GM23248 (cell line): ENCODE data around the gene STAT2. TPM values are rescaled to one million over a fixed set of nuclear protein-coding genes. Genes with fewer than 3 reads are reported as not detected.
A peak's percentile ranks its signal among the peaks of the same experiment; 100 is the strongest.

Experiments used
- DNase-seq: peaks from one replicate; pipeline ENCODE4 v3.0.0-alpha.2; 2015
- H2AFZ ChIP-seq: fragments of 200-600 bp; sonication (generic); 2 replicates; pipeline ENCODE4 v1.6.1; 2016; ENCODE audit warnings: antibody characterized with exemption
- H3F3A ChIP-seq: fragments of 200-600 bp; sonication (generic); 2 replicates; pipeline ENCODE4 v1.6.1; 2016; ENCODE audit warnings: mild to moderate bottlenecking, antibody characterized with exemption, mixed run types; ENCODE audit not compliant: insufficient read depth
- H3K27ac ChIP-seq: fragments of 200-600 bp; sonication (generic); 2 replicates; pipeline ENCODE4 v1.5.1; 2016; ENCODE audit warnings: mild to moderate bottlenecking
- H3K27me3 ChIP-seq: fragments of 200-600 bp; sonication (generic); replicated peaks from 2 replicates; pipeline ENCODE4 v1.6.1; 2016; ENCODE audit warnings: mild to moderate bottlenecking; ENCODE audit not compliant: insufficient read depth
- H3K36me3 ChIP-seq: fragments of 200-600 bp; sonication (generic); 2 replicates; pipeline ENCODE4 v1.6.1; 2016; ENCODE audit warnings: low read depth, mild to moderate bottlenecking
- H3K4me1 ChIP-seq: fragments of 200-600 bp; sonication (generic); 2 replicates; pipeline ENCODE4 v1.6.1; 2016; ENCODE audit warnings: mild to moderate bottlenecking; ENCODE audit not compliant: insufficient read depth
- H3K4me2 ChIP-seq: fragments of 200-600 bp; sonication (generic); one replicate; pipeline ENCODE4 v1.6.1; 2016; ENCODE audit warnings: mild to moderate bottlenecking; ENCODE audit not compliant: unreplicated experiment
- H3K4me3 ChIP-seq: fragments of 200-600 bp; sonication (generic); 2 replicates; pipeline ENCODE4 v1.5.1; 2016; ENCODE audit warnings: mild to moderate bottlenecking
- H3K79me2 ChIP-seq: fragments of 200-600 bp; sonication (generic); 2 replicates; pipeline ENCODE4 v1.6.1; 2016; ENCODE audit warnings: mild to moderate bottlenecking; ENCODE audit not compliant: insufficient read depth
- H3K9ac ChIP-seq: fragments of 200-600 bp; sonication (generic); 2 replicates; pipeline ENCODE4 v1.6.1; 2016; ENCODE audit warnings: mild to moderate bottlenecking
- H3K9me2 ChIP-seq: fragments of 200-600 bp; sonication (generic); 2 replicates; pipeline ENCODE4 v1.6.1; 2016; ENCODE audit warnings: mixed run types, mild to moderate bottlenecking, moderate library complexity; ENCODE audit not compliant: insufficient read depth
- H3K9me3 ChIP-seq: fragments of 200-600 bp; sonication (generic); one replicate; pipeline ENCODE4 v1.6.1; 2017; ENCODE audit warnings: low read depth
- H4K20me1 ChIP-seq: fragments of 200-600 bp; sonication (generic); 2 replicates; pipeline ENCODE4 v1.6.0; 2016; ENCODE audit not compliant: insufficient read depth
- EZH2 ChIP-seq: fragments of 200-600 bp; sonication (generic); IDR thresholded peaks from 2 replicates; pipeline ENCODE4 v1.6.1; 2018; ENCODE audit warnings: antibody characterized with exemption, mild to moderate bottlenecking; ENCODE audit not compliant: insufficient read depth, poor library complexity, severe bottlenecking
- EZH2phosphoT487 ChIP-seq: fragments of 200-600 bp; sonication (generic); IDR thresholded peaks from 2 replicates; pipeline ENCODE4 v1.6.1; 2018; ENCODE audit warnings: antibody characterized with exemption, moderate library complexity, mild to moderate bottlenecking, low read depth; ENCODE audit not compliant: insufficient read depth
- WGBS, 2 experiments: methylation state at CpG; one replicate each; pipeline ENCODE4 v1.1.6; 2015 to 2017; ENCODE audit warnings: low lambda C conversion rate in 2 of 2, low coverage in 1 of 2; ENCODE audit errors: missing lambda C conversion rate in 2 of 2; 5-methylcytosine and 5-hydroxymethylcytosine counted together
- in situ Hi-C: fragments of 300-500 bp; cut with MboI; formaldehyde crosslinking; loops from 2 replicates; pipeline ENCODE4 v1.15.0; 2020
- polyA plus RNA-seq: library from polyadenylated mRNA; unstranded; fragments of >200 nt; fragmentation: Nextera tagmentation; extraction: Ambion mirVana; gene quantifications from 2 replicates; pipeline ENCODE4 v1.2.1, GENCODE V29; 2016
- total RNA-seq: library from RNA; depleted of rRNA; stranded (reverse); fragments of >200 nt; shearing (Covaris generic); gene quantifications from 2 replicates; pipeline ENCODE4 v1.2.3, GENCODE V29; 2014

The STAT2 gene
- total and polyA plus RNA-seq, 2 experiments from 2014 or later = 109 to 220 TPM

DNA sequence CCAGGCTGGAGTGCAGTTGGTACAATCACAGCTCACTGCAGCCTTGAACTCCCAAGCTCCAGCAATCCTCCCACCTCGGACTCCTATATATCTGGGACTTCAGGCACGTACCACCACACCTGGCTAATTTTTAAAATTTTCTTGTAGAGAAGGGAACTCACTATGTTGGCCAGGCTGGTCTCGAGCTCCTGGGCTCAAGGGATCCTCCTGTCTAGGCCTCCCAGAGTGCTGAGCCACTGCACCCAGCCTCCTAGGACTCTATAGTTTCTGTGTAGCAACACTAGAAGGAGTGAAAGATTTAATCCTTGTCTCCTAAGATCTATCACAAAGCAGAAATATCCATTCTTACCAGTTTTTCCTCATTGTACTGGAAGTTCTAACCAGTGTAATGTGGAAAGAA, 7.0 kb upstream of the STAT2 start:
- H3K4me3 ChIP-seq = no peak overlapping the region
- H3K4me1 ChIP-seq = no peaks in the 10 kb centered on the region
- H3K9ac ChIP-seq = no peak overlapping the region
- no peak for DNase-seq
- 36 to 39% methylated on average over 3 of the region's 3 CpGs for WGBS, 2 experiments
- H3K9me2 ChIP-seq = no peaks in the 10 kb centered on the region
- no peaks in the 10 kb centered on the region for H4K20me1 ChIP-seq
- in situ Hi-C loops = no loop called here
- H3K9me3 ChIP-seq = no peaks in the 10 kb centered on the region
- H3F3A ChIP-seq = no peaks in the 10 kb centered on the region
- 0 out of 2 replicates have a peak, but pooled peaks cover 5% of the 10 kb centered on the region for H3K27me3 ChIP-seq
- H3K27ac ChIP-seq = no peak overlapping the region
- H3K36me3 ChIP-seq = no peaks in the 10 kb centered on the region
- H3K4me2 ChIP-seq = no peak overlapping the region
- TF ChIP-seq EZH2phosphoT487 (no peak), EZH2 (no peak)
- no peaks in the 10 kb centered on the region for H3K79me2 ChIP-seq
- H2AFZ ChIP-seq = peak overlapping the region; percentile 38; the same call in 1 of the 2 replicates

DNA sequence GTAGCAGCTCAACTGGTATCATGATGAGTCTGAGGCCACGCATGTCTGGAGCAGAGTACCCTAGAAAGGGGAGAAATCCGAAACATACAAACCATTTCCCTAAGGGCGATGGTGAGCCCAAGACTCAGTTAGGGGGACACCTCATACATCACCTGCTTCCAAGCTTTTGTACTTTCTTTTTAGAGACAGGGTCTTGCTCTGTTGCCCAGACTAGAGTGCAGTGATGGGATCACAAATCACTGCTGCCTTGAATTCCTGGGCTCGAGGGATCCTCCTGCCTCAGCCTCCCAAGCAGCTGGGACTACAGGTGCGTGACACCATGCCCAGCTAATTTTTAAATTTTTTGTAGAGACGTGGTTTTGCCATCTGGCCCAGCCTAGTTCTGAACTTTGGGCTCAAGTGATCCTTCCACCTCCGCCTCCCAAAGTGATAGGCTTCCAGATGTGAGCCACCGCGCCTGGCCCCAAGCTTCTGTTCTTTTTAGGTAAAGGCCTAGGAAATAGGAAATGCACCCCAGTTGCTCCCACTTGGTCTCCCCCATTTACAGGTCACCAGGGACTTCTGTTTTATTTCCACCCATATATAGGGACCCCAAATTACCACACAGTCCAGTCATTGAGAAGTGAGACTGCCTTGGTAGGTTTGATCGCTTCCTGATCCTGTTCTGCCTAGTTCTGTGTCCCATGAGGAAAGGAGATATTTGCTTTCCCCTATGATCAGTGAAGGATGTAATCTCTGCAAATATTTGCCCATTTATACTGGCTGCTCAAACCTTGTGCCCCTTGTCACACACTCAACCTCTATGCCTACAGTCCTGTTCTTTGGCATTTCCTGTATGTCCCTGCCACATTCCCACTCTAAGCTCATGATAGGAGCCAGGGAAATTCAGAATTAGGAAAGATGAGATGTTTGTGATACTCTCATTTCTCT, 2.5 kb upstream of the STAT2 start, which contains the start of gene APOF:
Gene APOF (minus strand): TSS at position 728 of the 930 bp plus-strand sequence. CDS start 112 bp downstream, at position 616.
- in situ Hi-C loops = no loop called here

DNA sequence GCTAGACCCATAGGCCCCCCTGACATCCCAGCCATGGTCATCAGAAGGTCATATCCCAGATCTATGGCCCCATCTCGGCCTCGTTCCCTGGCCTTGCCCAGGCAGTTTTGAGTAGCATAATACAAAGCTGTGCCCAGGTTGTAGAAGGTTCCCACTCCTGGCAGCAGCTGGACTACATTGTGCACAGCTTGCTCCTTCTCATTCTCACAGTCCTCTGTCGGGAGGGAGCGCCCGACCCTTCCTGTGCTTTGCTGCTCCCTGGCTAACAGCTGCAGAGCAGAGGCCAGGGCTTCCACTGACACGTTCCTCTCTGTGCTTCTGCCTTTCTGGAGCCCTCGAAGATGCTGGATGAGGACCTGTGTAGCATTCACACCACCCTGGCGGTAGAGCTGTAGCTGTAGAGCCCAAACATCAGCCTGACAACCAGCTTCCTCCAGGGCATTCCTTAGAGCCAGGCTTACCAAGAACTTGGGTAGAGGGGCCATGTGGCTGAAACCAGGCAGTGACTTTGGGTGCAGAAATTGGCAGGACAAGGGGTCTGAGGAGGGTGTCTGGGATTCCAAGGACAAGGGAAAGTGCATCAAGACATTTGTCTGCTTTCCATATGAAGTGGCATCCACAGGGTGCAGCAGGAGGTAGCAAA, 1.7 kb upstream of the STAT2 start:
- in situ Hi-C loops = no loop called here
- H3K27ac ChIP-seq = no peak overlapping the region
- WGBS, 2 experiments = 58% methylated on average over 8 of the region's 8 CpGs

More for the DNA sequence above, 2.5 kb upstream of the STAT2 start, which contains the start of gene APOF:
- TF ChIP-seq EZH2phosphoT487 = no peak
- TF ChIP-seq EZH2 = no peak
- Histone ChIP-seq H3K36me3 (no peaks in the 10 kb centered on the region), H3K4me1 (peaks cover 18% of the 10 kb centered on the region), H3K79me2 (peaks cover 23% of the 10 kb centered on the region), H4K20me1 (0 out of 2 replicates have a peak, but pooled peaks cover 5% of the 10 kb centered on the region), H3K27me3 (no peaks in the 10 kb centered on the region), H3K9me2 (no peaks in the 10 kb centered on the region), H3K27ac (no peak within 1 kb of the TSS), H2AFZ (no peak within 1 kb of the TSS), H3F3A (peaks cover 18% of the 10 kb centered on the region), H3K4me3 (no peak within 1 kb of the TSS), H3K9ac (no peak within 1 kb of the TSS), H3K9me3 (no peaks in the 10 kb centered on the region), H3K4me2 (no peak within 1 kb of the TSS)
- no peak for DNase-seq
- 68 to 71% methylated on average over 10 of the region's 10 CpGs for WGBS, 2 experiments

DNA sequence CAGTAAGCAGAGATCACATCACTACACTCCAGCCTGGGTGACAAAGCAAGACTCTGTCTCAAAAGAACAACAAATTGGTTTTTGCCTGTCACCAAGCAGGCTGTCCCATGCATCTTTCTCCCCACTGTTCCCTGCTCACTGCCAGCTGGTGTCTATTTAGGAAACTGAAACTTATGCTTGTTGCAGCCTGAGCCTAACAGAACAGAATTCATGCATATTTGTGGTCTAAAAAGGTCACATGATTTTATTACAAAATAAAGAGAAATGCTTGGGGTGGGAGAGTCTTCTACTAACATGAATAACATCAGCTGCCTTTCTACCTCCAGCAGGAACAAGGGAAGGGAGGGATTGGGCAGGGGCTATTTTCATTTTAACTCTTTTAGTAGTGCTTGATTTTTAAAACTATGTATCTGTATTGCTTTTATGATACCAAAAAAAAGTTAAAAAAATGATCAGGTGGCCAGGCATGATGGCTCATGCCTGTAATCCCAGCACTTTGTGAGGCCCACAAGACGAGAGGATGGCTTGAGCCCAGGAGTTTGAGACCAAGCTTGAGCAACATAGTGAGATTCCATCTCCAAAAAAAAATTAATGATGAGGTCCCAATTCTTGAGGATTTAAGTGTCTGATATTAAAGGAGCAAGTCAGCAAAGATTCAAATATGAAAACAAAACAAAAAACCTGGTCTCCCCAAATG, 923 bp downstream of the STAT2 start:
- peak overlapping the region; percentile 87 for H3K4me3 ChIP-seq
- peaks cover 18% of the 10 kb centered on the region for H3F3A ChIP-seq
- H3K9ac ChIP-seq = peak overlapping the region; percentile 93
- peak overlapping the region; percentile 96 for H3K4me2 ChIP-seq
- H3K79me2 ChIP-seq = peaks cover 50% of the 10 kb centered on the region
- no peaks in the 10 kb centered on the region for H3K27me3 ChIP-seq
- DNase-seq = peak; percentile 90
- no peaks in the 10 kb centered on the region for H3K9me3 ChIP-seq
- peaks cover 23% of the 10 kb centered on the region for H3K36me3 ChIP-seq
- H3K4me1 ChIP-seq = peaks cover 23% of the 10 kb centered on the region
- peak overlapping the region; percentile 72 for H2AFZ ChIP-seq
- 0 to 3% methylated on average over 1 of the region's 1 CpG for WGBS, 2 experiments
- H3K9me2 ChIP-seq = no peaks in the 10 kb centered on the region
- H4K20me1 ChIP-seq = 0 out of 2 replicates have a peak, but pooled peaks cover 5% of the 10 kb centered on the region
- in situ Hi-C loops = no loop called here
- TF ChIP-seq EZH2phosphoT487 (no peak), EZH2 (no peak)
- peak overlapping the region; percentile 81 for H3K27ac ChIP-seq

More for the DNA sequence above, 1.7 kb upstream of the STAT2 start:
- H3K27me3 ChIP-seq = no peaks in the 10 kb centered on the region
- peaks cover 18% of the 10 kb centered on the region for H3F3A ChIP-seq
- no peaks in the 10 kb centered on the region for H3K9me2 ChIP-seq
- H3K9ac ChIP-seq = no peak overlapping the region
- no peak overlapping the region for H2AFZ ChIP-seq
- H3K36me3 ChIP-seq = no peaks in the 10 kb centered on the region
- no peaks in the 10 kb centered on the region for H3K9me3 ChIP-seq
- peaks cover 31% of the 10 kb centered on the region for H3K79me2 ChIP-seq
- peaks cover 23% of the 10 kb centered on the region for H3K4me1 ChIP-seq
- DNase-seq = no peak
- H4K20me1 ChIP-seq = 0 out of 2 replicates have a peak, but pooled peaks cover 5% of the 10 kb centered on the region
- no peak overlapping the region for H3K4me2 ChIP-seq
- no peak overlapping the region for H3K4me3 ChIP-seq
- TF ChIP-seq EZH2phosphoT487 = no peak
- TF ChIP-seq EZH2 = no peak
